OCI-LY1 (cell line): ENCODE data around the gene RAPGEF1.

ENCODE experiments used
- H2AFZ ChIP-seq: fragments of 200-600 bp; sonication (generic), shearing (Covaris generic); 2 replicates; pipeline ENCODE4 v1.6.0; 2014; ENCODE audit warnings: antibody characterized with exemption, mild to moderate bottlenecking, low read length
- H3F3A ChIP-seq: fragments of 200-600 bp; sonication (generic), shearing (Covaris generic); 2 replicates; pipeline ENCODE4 v1.6.0; 2014; ENCODE audit warnings: mild to moderate bottlenecking, antibody characterized with exemption, low read length, moderate library complexity; ENCODE audit not compliant: insufficient read depth
- H3K27ac ChIP-seq: fragments of 200-600 bp; sonication (generic); 2 replicates; pipeline ENCODE4 v1.5.1; 2014; ENCODE audit warnings: low read length, mixed run types, mild to moderate bottlenecking, low read depth; ENCODE audit not compliant: poor library complexity, severe bottlenecking
- H3K27me3 ChIP-seq: fragments of 200-600 bp; sonication (generic); 2 replicates; pipeline ENCODE4 v1.6.0; 2014; ENCODE audit warnings: antibody characterized with exemption, mild to moderate bottlenecking, low read length, moderate library complexity; ENCODE audit not compliant: insufficient read depth
- H3K36me3 ChIP-seq: fragments of 200-600 bp; sonication (generic); 2 replicates; pipeline ENCODE4 v1.6.1; 2014; ENCODE audit warnings: mild to moderate bottlenecking, antibody characterized with exemption, low read length, moderate library complexity, mixed read lengths; ENCODE audit not compliant: insufficient read depth
- H3K4me1 ChIP-seq: fragments of 200-600 bp; sonication (generic); 2 replicates; pipeline ENCODE4 v1.5.1; 2014; ENCODE audit warnings: mild to moderate bottlenecking, low read length, moderate library complexity; ENCODE audit not compliant: insufficient read depth, severe bottlenecking
- H3K4me2 ChIP-seq: fragments of 200-600 bp; sonication (generic), shearing (Covaris generic); 2 replicates; pipeline ENCODE4 v1.6.1; 2014; ENCODE audit warnings: low read length
- H3K4me3 ChIP-seq: fragments of 200-600 bp; sonication (generic); 2 replicates; pipeline ENCODE4 v1.5.1; 2014; ENCODE audit warnings: low read length, low read depth, mild to moderate bottlenecking, mixed read lengths; ENCODE audit not compliant: poor library complexity, severe bottlenecking
- H3K79me2 ChIP-seq: fragments of 200-600 bp; shearing (Covaris generic); 2 replicates; pipeline ENCODE4 v1.6.1; 2016; ENCODE audit warnings: mixed run types, low read length, mixed read lengths; ENCODE audit not compliant: insufficient read depth
- H3K9ac ChIP-seq: fragments of 200-600 bp; sonication (generic), shearing (Covaris generic); 2 replicates; pipeline ENCODE4 v1.6.1; 2014; ENCODE audit warnings: mild to moderate bottlenecking, low read length, mixed read lengths
- H3K9me2 ChIP-seq: fragments of 200-600 bp; sonication (generic), shearing (Covaris generic); 2 replicates; pipeline ENCODE4 v1.6.1; 2014; ENCODE audit warnings: low read depth, mild to moderate bottlenecking, low read length, mixed read lengths
- H3K9me3 ChIP-seq: fragments of 200-600 bp; shearing (Covaris generic); 2 replicates; pipeline ENCODE4 v1.6.1; 2014; ENCODE audit warnings: low read length, mixed read lengths
- H4K20me1 ChIP-seq: fragments of 200-600 bp; sonication (generic), shearing (Covaris generic); 2 replicates; pipeline ENCODE4 v1.6.0; 2016; ENCODE audit warnings: mild to moderate bottlenecking, low read length; ENCODE audit not compliant: insufficient read depth
- EZH2 ChIP-seq: fragments of 200-600 bp; sonication (generic), shearing (Covaris generic); IDR thresholded peaks from 2 replicates; pipeline ENCODE4 v1.8.0; 2017; ENCODE audit warnings: borderline replicate concordance, mixed run types, mild to moderate bottlenecking, antibody characterized with exemption, low read length, moderate library complexity, mixed read lengths
- TF ChIP-seq, protein P1 (sequence below): fragments of 200-600 bp; sonication (generic), shearing (Covaris generic); IDR thresholded peaks from 2 replicates; pipeline ENCODE4 v1.5.1; 2017; ENCODE audit warnings: mild to moderate bottlenecking, antibody characterized with exemption, low read length, moderate library complexity, mixed read lengths

The RAPGEF1 gene

DNA sequence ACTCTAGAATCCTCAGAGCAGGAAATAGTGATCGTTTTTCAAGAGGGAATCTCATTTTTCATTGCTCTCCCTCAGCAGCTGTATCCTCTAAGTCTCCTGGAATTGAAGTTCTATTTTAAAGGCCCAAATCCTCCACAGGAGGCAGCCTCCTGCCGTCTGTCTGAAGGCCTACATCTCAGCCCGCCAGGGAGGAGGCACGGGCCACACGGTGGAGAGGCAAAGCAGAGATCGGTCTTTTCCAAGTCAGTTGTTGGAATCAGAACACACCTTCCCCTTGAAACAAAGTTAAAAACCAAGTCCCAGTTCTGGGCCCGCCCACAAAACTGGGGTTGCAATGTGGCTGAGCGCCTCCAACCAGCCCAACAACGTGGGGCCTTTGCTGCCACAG is 68.7 kb downstream of the RAPGEF1 start:
- Histone ChIP-seq H3K4me1 (peaks cover 80% of the 10 kb centered on the region), H3K27me3 (no peaks in the 10 kb centered on the region), H3K79me2 (peaks cover 95% of the 10 kb centered on the region), H3K9ac (peak overlapping the region; percentile 90; the same call in 1 of the 2 replicates), H2AFZ (no peak overlapping the region), H3K9me2 (no peaks in the 10 kb centered on the region), H4K20me1 (no peaks in the 10 kb centered on the region), H3K4me2 (peak overlapping the region; percentile 88), H3K9me3 (no peaks in the 10 kb centered on the region), H3K4me3 (peak overlapping the region; percentile 88), H3F3A (peaks cover 6% of the 10 kb centered on the region; the same call in 1 of the 2 replicates), H3K27ac (peak overlapping the region; percentile 98), H3K36me3 (peaks cover 40% of the 10 kb centered on the region)
- TF ChIP-seq EZH2 = no peak
- TF ChIP-seq, protein P1, sequence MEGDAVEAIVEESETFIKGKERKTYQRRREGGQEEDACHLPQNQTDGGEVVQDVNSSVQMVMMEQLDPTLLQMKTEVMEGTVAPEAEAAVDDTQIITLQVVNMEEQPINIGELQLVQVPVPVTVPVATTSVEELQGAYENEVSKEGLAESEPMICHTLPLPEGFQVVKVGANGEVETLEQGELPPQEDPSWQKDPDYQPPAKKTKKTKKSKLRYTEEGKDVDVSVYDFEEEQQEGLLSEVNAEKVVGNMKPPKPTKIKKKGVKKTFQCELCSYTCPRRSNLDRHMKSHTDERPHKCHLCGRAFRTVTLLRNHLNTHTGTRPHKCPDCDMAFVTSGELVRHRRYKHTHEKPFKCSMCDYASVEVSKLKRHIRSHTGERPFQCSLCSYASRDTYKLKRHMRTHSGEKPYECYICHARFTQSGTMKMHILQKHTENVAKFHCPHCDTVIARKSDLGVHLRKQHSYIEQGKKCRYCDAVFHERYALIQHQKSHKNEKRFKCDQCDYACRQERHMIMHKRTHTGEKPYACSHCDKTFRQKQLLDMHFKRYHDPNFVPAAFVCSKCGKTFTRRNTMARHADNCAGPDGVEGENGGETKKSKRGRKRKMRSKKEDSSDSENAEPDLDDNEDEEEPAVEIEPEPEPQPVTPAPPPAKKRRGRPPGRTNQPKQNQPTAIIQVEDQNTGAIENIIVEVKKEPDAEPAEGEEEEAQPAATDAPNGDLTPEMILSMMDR = peak; percentile 14; the same call in 1 of the 2 replicates

GRCh38 chr9:131670247-131671132 is 69.4 kb downstream of the RAPGEF1 start:
- peaks cover 87% of the 10 kb centered on the region for H3K4me1 ChIP-seq
- TF ChIP-seq, protein P1 = no peak
- TF ChIP-seq EZH2 = no peak
- peaks cover 6% of the 10 kb centered on the region; the same call in 1 of the 2 replicates for H3F3A ChIP-seq
- no peaks in the 10 kb centered on the region for H3K27me3 ChIP-seq
- H3K79me2 ChIP-seq = peaks cover 95% of the 10 kb centered on the region
- no peak overlapping the region for H2AFZ ChIP-seq
- H3K4me3 ChIP-seq = peak overlapping the region; percentile 88
- peak overlapping the region; percentile 90 for H3K9ac ChIP-seq
- peak overlapping the region; percentile 88 for H3K4me2 ChIP-seq
- H3K27ac ChIP-seq = peak overlapping the region; percentile 98
- H3K36me3 ChIP-seq = peaks cover 43% of the 10 kb centered on the region
- no peaks in the 10 kb centered on the region for H4K20me1 ChIP-seq
- no peaks in the 10 kb centered on the region for H3K9me3 ChIP-seq
- no peaks in the 10 kb centered on the region for H3K9me2 ChIP-seq

GRCh38 chr9:131669269-131670157 is 70.4 kb downstream of the RAPGEF1 start:
- H3K27ac ChIP-seq = peak overlapping the region; percentile 98
- H3K36me3 ChIP-seq = peaks cover 47% of the 10 kb centered on the region
- H3F3A ChIP-seq = peaks cover 6% of the 10 kb centered on the region; the same call in 1 of the 2 replicates
- H3K4me3 ChIP-seq = peak overlapping the region; percentile 88
- no peaks in the 10 kb centered on the region for H4K20me1 ChIP-seq
- H3K9ac ChIP-seq = peak overlapping the region; percentile 90
- H3K4me1 ChIP-seq = peaks cover 97% of the 10 kb centered on the region
- H3K9me2 ChIP-seq = no peaks in the 10 kb centered on the region
- peak overlapping the region; percentile 88 for H3K4me2 ChIP-seq
- peaks cover 95% of the 10 kb centered on the region for H3K79me2 ChIP-seq
- no peak for TF ChIP-seq EZH2
- TF ChIP-seq, protein P1 = no peak
- H3K9me3 ChIP-seq = no peaks in the 10 kb centered on the region
- no peak overlapping the region for H2AFZ ChIP-seq
- no peaks in the 10 kb centered on the region for H3K27me3 ChIP-seq
